Sigmoid colon (tissue), 4 donors: ENCODE data around the gene MFAP1.

Experiments used
- POLR2AphosphoS5 ChIP-seq, 4 donors: sonication (generic); formaldehyde crosslinking; IDR thresholded peaks; one replicate each; pipeline ENCODE4 v1.6.1; 2017; ENCODE audit warnings: antibody characterized with exemption in 4 of 4
- TF ChIP-seq, protein P1 (sequence below), 4 experiments: fragments of 450-650 bp in 3 of 4; fragments of 200-600 bp in 1 of 4; IDR thresholded peaks; one replicate each; pipeline ENCODE4 v1.5.1; 2016 to 2019; ENCODE audit warnings: antibody characterized with exemption in 4 of 4, mild to moderate bottlenecking in 3 of 4, moderate library complexity in 2 of 4

DNA sequence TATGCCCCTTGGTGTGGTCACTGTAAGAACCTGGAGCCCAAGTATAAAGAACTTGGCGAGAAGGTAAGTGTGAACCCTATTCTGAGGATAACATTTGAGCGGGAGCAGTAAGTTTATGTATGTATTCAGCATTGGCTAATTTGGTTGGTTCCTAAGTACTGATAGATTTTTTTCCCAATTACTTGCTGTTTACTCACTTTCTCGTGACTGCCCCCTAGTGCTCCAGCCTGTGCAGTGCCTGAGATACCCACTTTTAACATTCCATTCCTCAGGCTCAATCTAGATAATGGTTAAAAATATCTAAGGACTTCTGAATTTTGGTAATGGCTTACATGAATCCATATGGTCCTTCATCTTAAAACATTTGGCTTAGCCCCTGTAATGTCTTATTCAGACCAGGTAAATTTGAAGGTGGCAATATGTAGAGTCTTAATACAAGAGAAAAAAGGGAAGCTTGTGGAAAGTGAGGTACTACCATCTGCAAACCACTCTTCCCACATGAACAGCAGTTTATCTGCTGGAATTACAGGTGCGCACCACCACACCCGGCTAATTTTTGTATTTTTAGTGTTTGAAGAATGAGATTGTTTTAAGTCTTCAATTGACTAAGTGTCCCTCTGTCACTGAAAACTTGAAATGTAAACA, 54.8 kb downstream of the MFAP1 start:
- TF ChIP-seq POLR2AphosphoS5 (IDR thresholded peaks at IDR 0.05), result no peak
- TF ChIP-seq, protein P1, sequence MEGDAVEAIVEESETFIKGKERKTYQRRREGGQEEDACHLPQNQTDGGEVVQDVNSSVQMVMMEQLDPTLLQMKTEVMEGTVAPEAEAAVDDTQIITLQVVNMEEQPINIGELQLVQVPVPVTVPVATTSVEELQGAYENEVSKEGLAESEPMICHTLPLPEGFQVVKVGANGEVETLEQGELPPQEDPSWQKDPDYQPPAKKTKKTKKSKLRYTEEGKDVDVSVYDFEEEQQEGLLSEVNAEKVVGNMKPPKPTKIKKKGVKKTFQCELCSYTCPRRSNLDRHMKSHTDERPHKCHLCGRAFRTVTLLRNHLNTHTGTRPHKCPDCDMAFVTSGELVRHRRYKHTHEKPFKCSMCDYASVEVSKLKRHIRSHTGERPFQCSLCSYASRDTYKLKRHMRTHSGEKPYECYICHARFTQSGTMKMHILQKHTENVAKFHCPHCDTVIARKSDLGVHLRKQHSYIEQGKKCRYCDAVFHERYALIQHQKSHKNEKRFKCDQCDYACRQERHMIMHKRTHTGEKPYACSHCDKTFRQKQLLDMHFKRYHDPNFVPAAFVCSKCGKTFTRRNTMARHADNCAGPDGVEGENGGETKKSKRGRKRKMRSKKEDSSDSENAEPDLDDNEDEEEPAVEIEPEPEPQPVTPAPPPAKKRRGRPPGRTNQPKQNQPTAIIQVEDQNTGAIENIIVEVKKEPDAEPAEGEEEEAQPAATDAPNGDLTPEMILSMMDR (IDR thresholded peaks at IDR 0.05), result peak; percentile 12 to 77 (median 72)
